ENCODE results near the gene TRABD2A.

TRABD2A gene

GRCh38 chr2:84839851-84840250 lies 41.0 kb downstream of the TRABD2A start:
- no peak overlapping the region for H3K4me3 ChIP-seq (ENCODE audit: low read length)
- no peak for TF ChIP-seq ZNF274 (IDR thresholded peaks at IDR 0.05; ENCODE audit: low read depth, low read length)

- no peak for TF ChIP-seq ZNF274 (IDR thresholded peaks at IDR 0.05; ENCODE audit: low read depth, low read length)
Observed at GRCh38 chr2:84838434-84839145, 42.3 kb downstream of the TRABD2A start.

GRCh38 chr2:84836215-84836614 lies 44.7 kb downstream of the TRABD2A start:
- H3K4me3 ChIP-seq (ENCODE audit: low read length), result no peak overlapping the region
- no peak for TF ChIP-seq ZNF274 (IDR thresholded peaks at IDR 0.05; ENCODE audit: low read depth, low read length)

More at GRCh38 chr2:84838434-84839145, 42.3 kb downstream of the TRABD2A start:
- H3K4me3 ChIP-seq (ENCODE audit: low read length), result no peak overlapping the region

- no peak for TF ChIP-seq ZNF274 (IDR thresholded peaks at IDR 0.05; ENCODE audit: low read depth, low read length)
Observed at GRCh38 chr2:84833481-84834150, 47.3 kb downstream of the TRABD2A start.

GRCh38 chr2:84832772-84833461 lies 48.0 kb downstream of the TRABD2A start:
- H3K4me3 ChIP-seq (ENCODE audit: low read length), result no peak overlapping the region; the same call in 1 of the 2 replicates
- no peak for TF ChIP-seq ZNF274 (IDR thresholded peaks at IDR 0.05; ENCODE audit: low read depth, low read length)

More at GRCh38 chr2:84833481-84834150, 47.3 kb downstream of the TRABD2A start:
- no peak overlapping the region for H3K4me3 ChIP-seq (ENCODE audit: low read length)

GRCh38 chr2:84830758-84831500 lies 50.0 kb downstream of the TRABD2A start:
- no peak for TF ChIP-seq ZNF274 (IDR thresholded peaks at IDR 0.05; ENCODE audit: low read depth, low read length)
- no peak overlapping the region for H3K4me3 ChIP-seq (ENCODE audit: low read length)

GRCh38 chr2:84830095-84830494 lies 50.8 kb downstream of the TRABD2A start:
- no peak overlapping the region for H3K4me3 ChIP-seq (ENCODE audit: low read length)
- no peak for TF ChIP-seq ZNF274 (IDR thresholded peaks at IDR 0.05; ENCODE audit: low read depth, low read length)

GRCh38 chr2:84829693-84830092 lies 51.2 kb downstream of the TRABD2A start:
- no peak overlapping the region for H3K4me3 ChIP-seq (ENCODE audit: low read length)
- no peak for TF ChIP-seq ZNF274 (IDR thresholded peaks at IDR 0.05; ENCODE audit: low read depth, low read length)

- H3K4me3 ChIP-seq (ENCODE audit: low read length), result no peak overlapping the region
- no peak for TF ChIP-seq ZNF274 (IDR thresholded peaks at IDR 0.05; ENCODE audit: low read depth, low read length)
Observed at GRCh38 chr2:84827978-84828575, 52.8 kb downstream of the TRABD2A start.

GRCh38 chr2:84823788-84824187 lies 57.1 kb downstream of the TRABD2A start:
- H3K4me3 ChIP-seq (ENCODE audit: low read length), result no peak overlapping the region
- TF ChIP-seq ZNF274 (IDR thresholded peaks at IDR 0.05; ENCODE audit: low read depth, low read length), result no peak

- no peak for TF ChIP-seq ZNF274 (IDR thresholded peaks at IDR 0.05; ENCODE audit: low read depth, low read length)
- H3K4me3 ChIP-seq (ENCODE audit: low read length), result no peak overlapping the region
Observed at GRCh38 chr2:84823229-84823628, 57.7 kb downstream of the TRABD2A start.

- no peak for TF ChIP-seq ZNF274 (IDR thresholded peaks at IDR 0.05; ENCODE audit: low read depth, low read length)
- no peak overlapping the region for H3K4me3 ChIP-seq (ENCODE audit: low read length)
Observed at GRCh38 chr2:84821806-84822205, 59.1 kb downstream of the TRABD2A start.

GRCh38 chr2:84817239-84817655 lies 63.6 kb downstream of the TRABD2A start:
- no peak overlapping the region; the same call in 1 of the 2 replicates for H3K4me3 ChIP-seq (ENCODE audit: low read length)
- TF ChIP-seq ZNF274 (IDR thresholded peaks at IDR 0.05; ENCODE audit: low read depth, low read length), result no peak
